ENCODE results near the gene ATAT1.

- peak; percentile 26 for TF ChIP-seq EP300 (IDR thresholded peaks at IDR 0.05)
- peak in 1 of 2 donors; percentile 43 for TF ChIP-seq POLR2A (IDR thresholded peaks at IDR 0.05)
Measured at GRCh38 chr6:30626484-30627366, at the start of gene ATAT1.

All from suprapubic skin (tissue), 2 donors.